Ectodermal cell (in vitro differentiated cells): ENCODE measurements around the gene DPH5.

Experiments used
- H3K27ac ChIP-seq: 2 replicates; pipeline ENCODE4 v1.7.0; 2013; ENCODE audit warnings: mild to moderate bottlenecking, low read depth, low read length; ENCODE audit not compliant: insufficient read depth, poor library complexity, severe bottlenecking
- H3K27me3 ChIP-seq: 2 replicates; pipeline ENCODE4 v1.7.0; 2013; ENCODE audit warnings: mild to moderate bottlenecking, low read length; ENCODE audit not compliant: insufficient read depth, control insufficient read depth, poor library complexity, severe bottlenecking
- H3K36me3 ChIP-seq: one replicate; pipeline ENCODE4 v1.7.0; 2013; ENCODE audit warnings: low read length; ENCODE audit not compliant: control insufficient read depth, insufficient read depth
- H3K4me1 ChIP-seq: one replicate; pipeline ENCODE4 v1.7.0; 2013; ENCODE audit warnings: low read length; ENCODE audit not compliant: control insufficient read depth, insufficient read depth
- H3K4me3 ChIP-seq: 2 replicates; pipeline ENCODE4 v1.7.0; 2013; ENCODE audit warnings: low read depth, low read length, control low read depth; ENCODE audit not compliant: insufficient read depth
- H3K9me3 ChIP-seq: 2 replicates; pipeline ENCODE4 v1.7.0; 2013; ENCODE audit warnings: mild to moderate bottlenecking, low read length, moderate library complexity; ENCODE audit not compliant: control insufficient read depth
- WGBS, 2 experiments: methylation state at CpG; one replicate each; pipeline ENCODE4 v1.1.7; 2013; ENCODE audit warnings: missing lambda C conversion rate in 2 of 2; 5-methylcytosine and 5-hydroxymethylcytosine counted together

Gene DPH5

GRCh38 chr1:101013776-101014175 lies 11.8 kb downstream of the DPH5 start:
- Histone ChIP-seq H3K27ac (no peak overlapping the region), H3K4me3 (no peak overlapping the region), H3K36me3 (peaks cover 4% of the 10 kb centered on the region), H3K27me3 (no peaks in the 10 kb centered on the region), H3K4me1 (no peaks in the 10 kb centered on the region), H3K9me3 (no peaks in the 10 kb centered on the region)
- 88 to 92% methylated on average over 1 of the region's 1 CpG for WGBS, 2 experiments

GRCh38 chr1:101008229-101008834 lies 17.3 kb downstream of the DPH5 start:
- H3K27me3 ChIP-seq, result no peaks in the 10 kb centered on the region
- WGBS, 2 experiments, result 92 to 94% methylated on average over 2 to 3 of the region's 3 CpGs
- no peaks in the 10 kb centered on the region for H3K9me3 ChIP-seq

GRCh38 chr1:101006553-101006952 lies 19.0 kb downstream of the DPH5 start:
- Histone ChIP-seq H3K36me3 (no peaks in the 10 kb centered on the region), H3K4me1 (no peaks in the 10 kb centered on the region), H3K27ac (no peak overlapping the region), H3K9me3 (no peaks in the 10 kb centered on the region), H3K4me3 (no peak overlapping the region), H3K27me3 (no peaks in the 10 kb centered on the region)
- 100% methylated on average over 2 of the region's 2 CpGs for WGBS, 2 experiments

More at GRCh38 chr1:101008229-101008834, 17.3 kb downstream of the DPH5 start:
- no peak overlapping the region for H3K4me3 ChIP-seq
- no peak overlapping the region for H3K27ac ChIP-seq
- no peaks in the 10 kb centered on the region for H3K4me1 ChIP-seq
- no peaks in the 10 kb centered on the region for H3K36me3 ChIP-seq

DNA sequence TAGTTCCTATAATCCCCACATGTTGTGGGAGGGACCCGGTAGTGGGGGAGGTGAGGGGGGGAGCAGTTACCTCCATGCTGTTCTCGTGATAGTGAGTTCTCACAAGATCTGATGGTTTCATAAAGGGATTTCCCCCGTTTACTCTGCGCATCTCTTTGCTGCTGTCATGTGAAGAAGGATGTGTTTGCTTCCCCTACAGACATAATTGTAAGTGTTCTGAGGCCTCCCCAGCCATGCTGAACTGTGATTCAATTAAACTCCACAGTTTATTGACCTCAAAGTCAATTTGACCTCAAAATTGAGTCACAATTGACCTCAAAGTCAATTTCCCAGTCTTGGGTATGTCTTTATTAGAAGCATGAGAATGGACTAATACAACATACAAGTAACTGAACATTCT lies 19.7 kb downstream of the DPH5 start:
- Histone ChIP-seq H3K9me3 (no peaks in the 10 kb centered on the region), H3K27me3 (no peaks in the 10 kb centered on the region), H3K4me1 (no peaks in the 10 kb centered on the region), H3K4me3 (no peak overlapping the region), H3K36me3 (no peaks in the 10 kb centered on the region), H3K27ac (no peak overlapping the region)
- 96% methylated on average over 4 of the region's 4 CpGs for WGBS, 2 experiments

DNA sequence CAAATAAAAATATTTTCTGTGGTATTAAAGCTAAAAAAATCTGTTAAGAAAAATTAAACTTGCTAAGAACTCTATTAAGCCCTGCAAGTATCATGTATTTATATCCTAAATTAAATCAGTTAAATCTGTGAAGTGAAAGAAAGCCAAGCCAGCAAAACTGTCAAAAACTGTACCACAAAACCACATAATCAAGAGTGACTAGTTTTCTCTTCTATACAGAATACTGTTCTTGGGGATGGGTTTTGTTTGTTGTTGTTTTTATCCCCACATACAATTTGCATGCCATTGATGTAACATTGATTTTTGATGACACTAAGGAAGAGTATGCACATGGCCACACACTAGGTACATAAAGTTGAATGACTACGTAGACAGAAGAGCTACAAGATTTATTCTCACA lies 20.4 kb downstream of the DPH5 start:
- 80 to 100% methylated on average over 1 of the region's 1 CpG for WGBS, 2 experiments
- no peaks in the 10 kb centered on the region for H3K27me3 ChIP-seq
- no peaks in the 10 kb centered on the region for H3K9me3 ChIP-seq
- H3K4me3 ChIP-seq, result no peak overlapping the region
- H3K4me1 ChIP-seq, result no peaks in the 10 kb centered on the region
- no peak overlapping the region for H3K27ac ChIP-seq
- peaks cover 3% of the 10 kb centered on the region for H3K36me3 ChIP-seq

DNA sequence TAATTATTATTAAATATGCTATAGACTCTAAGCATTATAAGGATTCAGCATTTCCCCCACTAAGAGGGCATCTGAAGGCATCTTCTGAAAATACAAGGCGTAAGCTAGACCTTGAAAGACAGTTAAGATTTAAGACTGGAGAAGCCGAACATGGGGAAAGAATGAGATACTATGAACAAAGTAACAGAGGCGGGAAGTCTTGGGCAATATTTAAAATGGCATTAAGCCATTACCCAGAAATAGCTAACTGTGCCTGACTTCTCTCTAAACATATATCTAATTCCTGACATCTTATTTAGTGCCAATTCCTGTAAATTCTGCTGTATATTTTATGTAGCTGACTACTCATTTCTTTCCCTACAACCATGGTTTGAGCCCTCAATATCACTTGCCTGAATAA lies 20.9 kb downstream of the DPH5 start:
- no peaks in the 10 kb centered on the region for H3K27me3 ChIP-seq
- 87 to 96% methylated on average over 3 of the region's 3 CpGs for WGBS, 2 experiments
- no peaks in the 10 kb centered on the region for H3K4me1 ChIP-seq
- no peaks in the 10 kb centered on the region for H3K9me3 ChIP-seq
- peaks cover 3% of the 10 kb centered on the region for H3K36me3 ChIP-seq
- no peak overlapping the region for H3K4me3 ChIP-seq
- no peak overlapping the region for H3K27ac ChIP-seq

- no peaks in the 10 kb centered on the region for H3K27me3 ChIP-seq
- WGBS, 2 experiments, result 48 to 50% methylated on average over 1 of the region's 1 CpG
- H3K4me1 ChIP-seq, result no peaks in the 10 kb centered on the region
- H3K4me3 ChIP-seq, result no peak overlapping the region
- no peak overlapping the region for H3K27ac ChIP-seq
- no peaks in the 10 kb centered on the region for H3K9me3 ChIP-seq
- H3K36me3 ChIP-seq, result peaks cover 3% of the 10 kb centered on the region
Measured at GRCh38 chr1:101004061-101004460, 21.5 kb downstream of the DPH5 start.

- no peak overlapping the region for H3K27ac ChIP-seq
- no peaks in the 10 kb centered on the region for H3K9me3 ChIP-seq
- H3K4me1 ChIP-seq, result no peaks in the 10 kb centered on the region
- peaks cover 3% of the 10 kb centered on the region for H3K36me3 ChIP-seq
- no peak overlapping the region for H3K4me3 ChIP-seq
- no peaks in the 10 kb centered on the region for H3K27me3 ChIP-seq
- 90% methylated on average over 1 of the region's 1 CpG; no CpG with 5 or more reads in 1 of the 2 experiments for WGBS, 2 experiments
Measured at GRCh38 chr1:101003012-101003650, 22.5 kb downstream of the DPH5 start.

- WGBS, 2 experiments, result 81 to 91% methylated on average over 2 of the region's 2 CpGs
- Histone ChIP-seq H3K9me3 (no peaks in the 10 kb centered on the region), H3K27ac (no peak overlapping the region), H3K27me3 (no peaks in the 10 kb centered on the region), H3K4me3 (no peak overlapping the region), H3K36me3 (peaks cover 6% of the 10 kb centered on the region), H3K4me1 (no peaks in the 10 kb centered on the region)
Measured at GRCh38 chr1:101002551-101002950, 23.0 kb downstream of the DPH5 start.

- H3K4me1 ChIP-seq, result no peaks in the 10 kb centered on the region
- 100% methylated on average over 1 of the region's 2 CpGs; no CpG with 5 or more reads in 1 of the 2 experiments for whole genome bisulfite sequencing, 2 experiments
- H3K9me3 ChIP-seq, result no peaks in the 10 kb centered on the region
- no peak overlapping the region for H3K27ac ChIP-seq
- H3K27me3 ChIP-seq, result no peaks in the 10 kb centered on the region
- no peak overlapping the region for H3K4me3 ChIP-seq
- H3K36me3 ChIP-seq, result peaks cover 6% of the 10 kb centered on the region
Measured at GRCh38 chr1:101000131-101000873, 25.3 kb downstream of the DPH5 start.
